ENCODE data around the gene REEP1. TPM values are rescaled to one million over a fixed set of nuclear protein-coding genes. Genes with fewer than 3 reads are reported as not detected.

Gene REEP1
- 10 to 100 TPM in 1 of 3 donors, 1 to 10 TPM in 2; 3.8 to 50.3 (median 6.1) TPM for total RNA-seq
- long read RNA-seq, donor 1, transcript REEP1-201 (7 exons, 3,857 nt), result major isoform, 39 of 75 reads
- long read RNA-seq, donor 1, partial matches to known transcripts, result 7 of 75 reads
- long read RNA-seq, donor 1, other reads (novel, unspliced or antisense), result 28 of 75 reads
- long read RNA-seq, donor 2, partial matches to known transcripts, result 1 of 2 reads
- long read RNA-seq, donor 2, other reads (novel, unspliced or antisense), result 1 of 2 reads

- H3K4me1 ChIP-seq (ENCODE audit: low read depth), result peaks cover 9% of the 10 kb centered on the region
- H3K36me3 ChIP-seq (ENCODE audit: low read depth), result no peaks in the 10 kb centered on the region
- no peak within 1 kb of the TSS for H3K4me3 ChIP-seq
- H3K9me3 ChIP-seq, result no peaks in the 10 kb centered on the region
- ATAC-seq (peak; percentile 72), DNase-seq (peak in 2 of 3 donors; percentile 19 to 41)
- TF ChIP-seq CTCF (IDR thresholded peaks at IDR 0.05), result no peak
- intact Hi-C loops (cut with DNase I, micrococcal nuclease), result no loop called here
These were observed at the start of gene REEP1 for GRCh38 chr2:86337244-86337835. Gene REEP1 (minus strand): TSS chr2:86337626. CDS start chr2:86337510, 116 bp downstream.

- DNase-seq, result no peak
- Histone ChIP-seq H3K4me1 (ENCODE audit: low read depth) (no peaks in the 10 kb centered on the region), H3K36me3 (ENCODE audit: low read depth) (no peaks in the 10 kb centered on the region), H3K9me3 (no peaks in the 10 kb centered on the region), H3K4me3 (no peak overlapping the region)
- intact Hi-C loops (cut with DNase I, micrococcal nuclease), result no loop called here
- no peak for TF ChIP-seq CTCF (IDR thresholded peaks at IDR 0.05)
- no peak for ATAC-seq
These were observed 46.4 kb upstream of the REEP1 start for GRCh38 chr2:86383844-86384243.

- Histone ChIP-seq H3K9me3 (no peaks in the 10 kb centered on the region), H3K4me1 (ENCODE audit: low read depth) (no peaks in the 10 kb centered on the region), H3K36me3 (ENCODE audit: low read depth) (no peaks in the 10 kb centered on the region), H3K4me3 (no peak overlapping the region)
- ATAC-seq (no peak), DNase-seq (no peak)
- no peak for TF ChIP-seq CTCF (IDR thresholded peaks at IDR 0.05)
- intact Hi-C loops (cut with DNase I, micrococcal nuclease), result no loop called here
These were observed 45.3 kb upstream of the REEP1 start for GRCh38 chr2:86382698-86383097.

- ATAC-seq, result no peak
- no peak for DNase-seq
- no peak for TF ChIP-seq CTCF (IDR thresholded peaks at IDR 0.05)
- intact Hi-C loops (cut with DNase I, micrococcal nuclease), result no loop called here
- no peaks in the 10 kb centered on the region for H3K9me3 ChIP-seq
- H3K4me1 ChIP-seq (ENCODE audit: low read depth), result no peaks in the 10 kb centered on the region
- H3K36me3 ChIP-seq (ENCODE audit: low read depth), result no peaks in the 10 kb centered on the region
- H3K4me3 ChIP-seq, result no peak overlapping the region
These were observed 44.7 kb upstream of the REEP1 start for GRCh38 chr2:86382108-86382507.

GRCh38 chr2:86378469-86378868, 41.0 kb upstream of the REEP1 start:
- intact Hi-C loops (cut with DNase I, micrococcal nuclease), result loop anchor here in 1 of 2 donors (10.0 kb wide), 1 partner anchor 154 kb away; no protein-coding TSS in a partner anchor
- no peak for ATAC-seq
- no peak for TF ChIP-seq CTCF (IDR thresholded peaks at IDR 0.05)

More at GRCh38 chr2:86378469-86378868, 41.0 kb upstream of the REEP1 start:
- Histone ChIP-seq H3K4me1 (ENCODE audit: low read depth) (no peaks in the 10 kb centered on the region), H3K9me3 (no peaks in the 10 kb centered on the region), H3K4me3 (no peak overlapping the region), H3K36me3 (ENCODE audit: low read depth) (no peaks in the 10 kb centered on the region)
- no peak for DNase-seq
